AG08396 (cell line): ENCODE measurements around the gene TEX22.
A peak's percentile ranks its signal among the peaks of the same experiment; 100 is the strongest.

Source experiments
- DNase-seq: peaks from one replicate; pipeline ENCODE4 v3.0.0; 2012; ENCODE audit warnings: low spot score, mixed read lengths

The TEX22 gene

GRCh38 chr14:105439710-105440553 is 41.6 kb downstream of the TEX22 start:
- DNase-seq, result peak; percentile 67

GRCh38 chr14:105440554-105440900 is 42.2 kb downstream of the TEX22 start:
- no peak for DNase-seq

- DNase-seq, result no peak
Observed at GRCh38 chr14:105440992-105441391, 42.7 kb downstream of the TEX22 start.

GRCh38 chr14:105442125-105442524 is 43.8 kb downstream of the TEX22 start:
- DNase-seq, result no peak

- DNase-seq, result no peak
Observed at GRCh38 chr14:105442834-105443233, 44.5 kb downstream of the TEX22 start.

GRCh38 chr14:105444859-105445258 is 46.5 kb downstream of the TEX22 start:
- DNase-seq, result no peak

GRCh38 chr14:105445290-105445689 is 47.0 kb downstream of the TEX22 start:
- no peak for DNase-seq

GRCh38 chr14:105445901-105446845 is 47.8 kb downstream of the TEX22 start:
- no peak for DNase-seq

- no peak for DNase-seq
Observed at GRCh38 chr14:105446971-105447370, 48.6 kb downstream of the TEX22 start.

- DNase-seq, result no peak
Observed at GRCh38 chr14:105447651-105448640, 49.6 kb downstream of the TEX22 start.

GRCh38 chr14:105448706-105449111 is 50.4 kb downstream of the TEX22 start:
- DNase-seq, result peak; percentile 96

- DNase-seq, result no peak
Observed at GRCh38 chr14:105449276-105450122, 51.2 kb downstream of the TEX22 start.

GRCh38 chr14:105450123-105450505 is 51.8 kb downstream of the TEX22 start:
- no peak for DNase-seq

GRCh38 chr14:105450864-105451720 is 52.8 kb downstream of the TEX22 start:
- no peak for DNase-seq

GRCh38 chr14:105452963-105453362 is 54.6 kb downstream of the TEX22 start:
- no peak for DNase-seq

GRCh38 chr14:105453847-105454246 is 55.5 kb downstream of the TEX22 start:
- no peak for DNase-seq

- DNase-seq, result no peak
Observed at GRCh38 chr14:105455086-105455640, 56.8 kb downstream of the TEX22 start.

GRCh38 chr14:105455766-105456660 is 57.7 kb downstream of the TEX22 start:
- DNase-seq, result no peak
